Right lobe of liver (tissue), 6 donors: Measurements from ENCODE around the gene ARHGAP30. TPM values are rescaled to one million over a fixed set of nuclear protein-coding genes. Genes with fewer than 3 reads are reported as not detected.

Source experiments
- ATAC-seq, 4 donors: fragments of 200-7000 bp; cut with Tn5 transposase; one replicate each; pipeline ENCODE4 v1.9.1; 2020; ENCODE audit warnings: mild to moderate bottlenecking in 4 of 4, moderate library complexity in 4 of 4
- DNase-seq, 3 donors: peaks; one replicate each; pipeline ENCODE4 v3.0.0-alpha.2; 2020
- H3K27ac ChIP-seq, 3 donors: fragments of 200-600 bp; one replicate each; pipeline ENCODE4 v1.8.0; 2022
- H3K27me3 ChIP-seq, 2 donors: fragments of 200-600 bp; one replicate each; pipeline ENCODE4 v1.8.0; 2022
- H3K36me3 ChIP-seq, 4 donors: fragments of 200-600 bp; sonication (generic) in 1 of 4; one replicate each; pipeline versions ENCODE4 v1.5.1 to v1.8.0; 2017 to 2022; ENCODE audit warnings: control low read depth in 1 of 4
- H3K4me1 ChIP-seq, 4 donors: fragments of 200-600 bp; sonication (generic) in 1 of 4; one replicate each; pipeline versions ENCODE4 v1.5.1 to v1.8.0; 2017 to 2022; ENCODE audit warnings: control low read depth in 1 of 4
- H3K4me3 ChIP-seq, 3 donors: fragments of 200-600 bp; one replicate each; pipeline ENCODE4 v1.8.0; 2022
- H3K9me3 ChIP-seq, 4 donors: fragments of 200-600 bp; sonication (generic) in 1 of 4; one replicate each; pipeline versions ENCODE4 v1.5.1 to v1.8.0; 2017 to 2022; ENCODE audit warnings: control low read depth in 1 of 4
- POLR2A ChIP-seq: fragments of 450-650 bp; IDR thresholded peaks from one replicate; pipeline ENCODE4 v1.6.1; 2017; ENCODE audit warnings: antibody characterized with exemption, mild to moderate bottlenecking
- WGBS: methylation state at CpG from one replicate; pipeline ENCODE4 v1.1.6; 2018; ENCODE audit warnings: low coverage, low lambda C conversion rate; ENCODE audit not compliant: insufficient coverage; ENCODE audit errors: missing lambda C conversion rate; 5-methylcytosine and 5-hydroxymethylcytosine counted together
- intact Hi-C, 2 donors: fragments of 100-400 bp; cut with DNase I; formaldehyde crosslinking; loops; one replicate each; pipeline versions ENCODE4 v1.11.2 to v1.14.1; 2022
- total RNA-seq, 6 experiments: library from RNA; depleted of rRNA in 2 of 6; stranded (reverse); fragments of >200 nt in 2 of 6; fragmentation: NEBNext Ultra II Directional in 3 of 6; extraction: Animal tissue kit (Norgen Biotek cat#: 25700) in 3 of 6; gene quantifications; one replicate each; pipeline versions ENCODE4 v1.1.0 to v1.2.4, GENCODE V29; 2016 to 2023
- TF ChIP-seq, protein P1 (sequence below), 4 donors: fragments of 200-600 bp in 3 of 4; fragments of 450-650 bp in 1 of 4; IDR thresholded peaks; one replicate each; pipeline versions ENCODE4 v1.5.1 to v1.8.0; 2016 to 2022; ENCODE audit warnings: antibody characterized with exemption in 4 of 4, mild to moderate bottlenecking in 2 of 4
- donor health status: DM: no; HTN: yes; CAD: no.
- donor health status: DM: no; HTN: no; CAD: no.
- donor health status: DM: no; HTN: no; CAD: no.
- donor health status: DM: no; HTN: yes; CAD: no.
- donor health status: DM: no; HTN: yes; CAD: no.

ARHGAP30 gene
- total RNA-seq, 6 experiments from 2014 or later: 2.8 to 7.4 (median 3.6) TPM

- Histone ChIP-seq H3K4me1 (peaks cover 0 to 7% (median 4%) of the 10 kb centered on the region in 4 donors), H3K27ac (peak within 1 kb of the TSS; percentile 91 to 96 (median 94)), H3K4me3 (peak within 1 kb of the TSS; percentile 83 to 94 (median 93)), H3K9me3 (no peaks in the 10 kb centered on the region), H3K27me3 (no peaks in the 10 kb centered on the region), H3K36me3 (peaks cover 0 to 25% (median 10%) of the 10 kb centered on the region in 4 donors)
- DNase-seq: peak; percentile 90 to 93 (median 93)
- WGBS: under 1% methylated on average over 29 of the region's 29 CpGs
- TF ChIP-seq, protein P1, sequence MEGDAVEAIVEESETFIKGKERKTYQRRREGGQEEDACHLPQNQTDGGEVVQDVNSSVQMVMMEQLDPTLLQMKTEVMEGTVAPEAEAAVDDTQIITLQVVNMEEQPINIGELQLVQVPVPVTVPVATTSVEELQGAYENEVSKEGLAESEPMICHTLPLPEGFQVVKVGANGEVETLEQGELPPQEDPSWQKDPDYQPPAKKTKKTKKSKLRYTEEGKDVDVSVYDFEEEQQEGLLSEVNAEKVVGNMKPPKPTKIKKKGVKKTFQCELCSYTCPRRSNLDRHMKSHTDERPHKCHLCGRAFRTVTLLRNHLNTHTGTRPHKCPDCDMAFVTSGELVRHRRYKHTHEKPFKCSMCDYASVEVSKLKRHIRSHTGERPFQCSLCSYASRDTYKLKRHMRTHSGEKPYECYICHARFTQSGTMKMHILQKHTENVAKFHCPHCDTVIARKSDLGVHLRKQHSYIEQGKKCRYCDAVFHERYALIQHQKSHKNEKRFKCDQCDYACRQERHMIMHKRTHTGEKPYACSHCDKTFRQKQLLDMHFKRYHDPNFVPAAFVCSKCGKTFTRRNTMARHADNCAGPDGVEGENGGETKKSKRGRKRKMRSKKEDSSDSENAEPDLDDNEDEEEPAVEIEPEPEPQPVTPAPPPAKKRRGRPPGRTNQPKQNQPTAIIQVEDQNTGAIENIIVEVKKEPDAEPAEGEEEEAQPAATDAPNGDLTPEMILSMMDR (IDR thresholded peaks at IDR 0.05): peak in 1 of 4 donors; percentile 2
- peak; percentile 68 for TF ChIP-seq POLR2A
- intact Hi-C loops: loop anchor here in 1 of 2 donors (10.0 kb wide), 1 partner anchor 51 kb away; no protein-coding TSS in a partner anchor
- ATAC-seq: peak; percentile 91 to 92 (median 92)
These were observed 23.7 kb downstream of the ARHGAP30 start, which contains the start of gene USF1 for GRCh38 chr1:161045736-161046604. USF1 (minus strand) TSS chr1:161045977; CDS start chr1:161043275, 2,702 bp downstream.

DNA sequence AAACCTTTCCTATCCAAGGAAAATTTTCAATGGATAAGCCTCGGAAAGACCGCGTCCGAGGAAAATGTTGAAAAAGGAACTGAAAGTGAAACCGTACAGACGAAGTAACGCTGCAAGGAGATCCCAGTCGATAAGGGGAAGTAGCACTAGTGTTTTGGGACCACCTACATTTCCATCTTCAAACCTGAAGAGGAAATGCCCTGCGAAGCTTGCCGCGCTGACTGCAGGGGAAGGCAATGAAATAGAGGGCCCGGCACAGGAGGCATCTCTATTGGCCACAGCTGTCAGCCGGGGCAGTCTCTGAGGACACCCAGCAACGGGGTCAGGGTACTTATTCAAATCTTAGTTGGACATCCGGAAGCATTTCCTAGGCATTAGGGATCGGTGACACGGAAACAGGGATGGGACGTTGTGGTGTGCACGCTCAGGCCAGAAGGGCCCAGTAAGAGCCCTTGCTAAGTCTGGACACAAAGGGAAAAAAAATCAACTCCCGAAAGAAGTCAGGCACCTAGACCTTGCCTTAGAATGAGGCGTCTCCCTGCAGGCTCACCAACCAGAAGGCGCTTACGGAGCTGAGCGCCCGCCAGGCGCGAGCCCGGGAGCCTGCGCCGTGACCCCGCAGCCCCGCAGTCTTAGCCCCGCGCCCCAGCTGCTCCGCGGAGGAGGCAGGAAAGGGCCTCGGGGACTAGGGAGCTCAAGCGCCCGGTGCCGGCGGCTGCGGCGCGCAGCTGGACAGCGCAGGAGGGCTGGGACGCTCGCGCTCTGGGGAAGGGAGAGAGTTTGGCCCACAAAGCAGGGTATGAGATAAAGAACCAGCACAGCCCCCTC is 24.6 kb downstream of the ARHGAP30 start:
- intact Hi-C loops: loop anchor here in 1 of 2 donors (10.0 kb wide), 1 partner anchor 50 kb away; no protein-coding TSS in a partner anchor
- ATAC-seq (peak; percentile 69 to 84 (median 76)), DNase-seq (peak; percentile 79 to 88 (median 87))
- Histone ChIP-seq H3K27ac (peak overlapping the region; percentile 91 to 96 (median 94)), H3K4me1 (peaks cover 0 to 7% (median 4%) of the 10 kb centered on the region in 4 donors), H3K27me3 (no peaks in the 10 kb centered on the region), H3K4me3 (peak overlapping the region; percentile 83 to 94 (median 93)), H3K9me3 (no peaks in the 10 kb centered on the region), H3K36me3 (peaks cover 4 to 33% (median 15%) of the 10 kb centered on the region in 4 donors)
- TF ChIP-seq, protein P1 (IDR thresholded peaks at IDR 0.05): peak in 1 of 4 donors; percentile 3
- peak; percentile 66 for TF ChIP-seq POLR2A
- WGBS: under 1% methylated on average over 31 of the region's 48 CpGs

GRCh38 chr1:161044535-161044907 is 25.2 kb downstream of the ARHGAP30 start:
- intact Hi-C loops: loop anchor here in 1 of 2 donors (10.0 kb wide), 1 partner anchor 50 kb away; no protein-coding TSS in a partner anchor

GRCh38 chr1:161039546-161039945 is 30.1 kb downstream of the ARHGAP30 start:
- peak overlapping the region in 1 of 3 donors; percentile 53 for H3K27ac ChIP-seq
- 0% methylated on average over 1 of the region's 5 CpGs for WGBS
- H3K27me3 ChIP-seq: no peaks in the 10 kb centered on the region
- no peak for ATAC-seq
- H3K9me3 ChIP-seq: no peaks in the 10 kb centered on the region
- H3K4me1 ChIP-seq: peaks cover 0 to 25% (median 9%) of the 10 kb centered on the region in 4 donors
- intact Hi-C loops: no loop called here
- DNase-seq: no peak
- TF ChIP-seq, protein P1 (IDR thresholded peaks at IDR 0.05): no peak
- no peak for TF ChIP-seq POLR2A
- H3K36me3 ChIP-seq: peaks cover 6 to 41% (median 21%) of the 10 kb centered on the region in 4 donors
- no peak overlapping the region for H3K4me3 ChIP-seq

More at GRCh38 chr1:161044535-161044907, 25.2 kb downstream of the ARHGAP30 start:
- peak overlapping the region; percentile 83 to 94 (median 93) for H3K4me3 ChIP-seq
- peak overlapping the region; percentile 91 to 96 (median 94) for H3K27ac ChIP-seq
- H3K36me3 ChIP-seq: peaks cover 6 to 39% (median 19%) of the 10 kb centered on the region in 4 donors
- H3K27me3 ChIP-seq: no peaks in the 10 kb centered on the region
- TF ChIP-seq, protein P1 (IDR thresholded peaks at IDR 0.05): no peak
- TF ChIP-seq POLR2A: no peak
- no peak for DNase-seq
- no peak for ATAC-seq
- H3K4me1 ChIP-seq: peaks cover 0 to 8% (median 4%) of the 10 kb centered on the region in 4 donors
- no peaks in the 10 kb centered on the region for H3K9me3 ChIP-seq
